D721Med (cell line): ENCODE results near the gene SESN3.

Experiments used
- DNase-seq: peaks from one replicate; pipeline ENCODE4 v3.0.0; 2011; ENCODE audit warnings: low spot score; ENCODE audit not compliant: insufficient read length
- FAIRE-seq: peaks from 2 replicates; lab custom pipeline; 2011; peaks lifted over from hg19 to GRCh38; lab: Jason Lieb, UNC
- CTCF ChIP-seq: IDR thresholded peaks from 2 replicates; pipeline ENCODE4 v1.5.1; 2012; ENCODE audit warnings: mild to moderate bottlenecking, control low read depth; ENCODE audit not compliant: insufficient read depth; ENCODE audit errors: missing control alignments

Gene SESN3

GRCh38 chr11:95152876-95153856 lies 77.8 kb downstream of the SESN3 start:
- no peak for TF ChIP-seq CTCF
- DNase-seq (no peak), FAIRE-seq (no peak)

- FAIRE-seq (no peak), DNase-seq (no peak)
- TF ChIP-seq CTCF, result peak; percentile 70
These were observed 79.9 kb downstream of the SESN3 start for GRCh38 chr11:95150956-95151684.

- no peak for FAIRE-seq
- no peak for DNase-seq
- TF ChIP-seq CTCF, result no peak
These were observed 81.2 kb downstream of the SESN3 start for GRCh38 chr11:95149651-95150364.

- no peak for DNase-seq
- no peak for FAIRE-seq
- TF ChIP-seq CTCF, result no peak
These were observed 82.1 kb downstream of the SESN3 start for GRCh38 chr11:95148938-95149337.

GRCh38 chr11:95148406-95148805 lies 82.6 kb downstream of the SESN3 start:
- DNase-seq (no peak), FAIRE-seq (no peak)
- TF ChIP-seq CTCF, result no peak

GRCh38 chr11:95147364-95147905 lies 83.6 kb downstream of the SESN3 start:
- FAIRE-seq, result no peak
- no peak for TF ChIP-seq CTCF
- no peak for DNase-seq
